GM19043 (cell line): Measurements from ENCODE around the gene C5orf58.

ENCODE experiments used
- ATAC-seq: cut with Tn5 transposase; IDR thresholded peaks from one replicate; pipeline ENCODE4 v1.9.1; 2021; ENCODE audit warnings: low read depth; ENCODE audit not compliant: unreplicated experiment

The C5orf58 gene, protein sequence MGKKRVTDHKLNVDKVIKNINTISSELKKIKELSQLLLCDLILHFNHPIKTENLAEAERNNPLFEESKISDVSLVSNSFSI

DNA sequence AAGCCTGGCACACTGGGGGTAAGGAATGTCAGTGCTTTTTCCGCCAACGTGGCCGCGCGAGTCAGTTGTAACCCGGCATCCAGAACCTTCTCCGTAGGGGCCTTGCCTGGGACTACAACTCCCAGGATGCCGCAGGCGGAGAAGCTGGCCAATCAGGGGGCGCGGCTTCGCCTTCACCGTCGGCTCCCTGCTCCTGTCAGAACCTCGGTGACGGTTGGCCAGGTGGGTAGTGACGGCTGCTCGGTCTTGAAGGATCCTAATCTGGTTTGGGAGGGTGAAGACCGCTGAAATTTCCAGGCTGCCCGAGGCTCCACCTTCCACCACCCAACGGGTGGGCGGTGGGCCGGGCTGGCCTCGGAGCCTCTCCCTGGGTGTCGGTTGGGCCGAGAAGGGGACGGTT is at the start of gene C5orf58:
Gene C5orf58 (plus strand): TSS at position 200 of the 400 bp plus-strand sequence. CDS start 1,992 bp downstream, outside the sequence.
- no peak for ATAC-seq

DNA sequence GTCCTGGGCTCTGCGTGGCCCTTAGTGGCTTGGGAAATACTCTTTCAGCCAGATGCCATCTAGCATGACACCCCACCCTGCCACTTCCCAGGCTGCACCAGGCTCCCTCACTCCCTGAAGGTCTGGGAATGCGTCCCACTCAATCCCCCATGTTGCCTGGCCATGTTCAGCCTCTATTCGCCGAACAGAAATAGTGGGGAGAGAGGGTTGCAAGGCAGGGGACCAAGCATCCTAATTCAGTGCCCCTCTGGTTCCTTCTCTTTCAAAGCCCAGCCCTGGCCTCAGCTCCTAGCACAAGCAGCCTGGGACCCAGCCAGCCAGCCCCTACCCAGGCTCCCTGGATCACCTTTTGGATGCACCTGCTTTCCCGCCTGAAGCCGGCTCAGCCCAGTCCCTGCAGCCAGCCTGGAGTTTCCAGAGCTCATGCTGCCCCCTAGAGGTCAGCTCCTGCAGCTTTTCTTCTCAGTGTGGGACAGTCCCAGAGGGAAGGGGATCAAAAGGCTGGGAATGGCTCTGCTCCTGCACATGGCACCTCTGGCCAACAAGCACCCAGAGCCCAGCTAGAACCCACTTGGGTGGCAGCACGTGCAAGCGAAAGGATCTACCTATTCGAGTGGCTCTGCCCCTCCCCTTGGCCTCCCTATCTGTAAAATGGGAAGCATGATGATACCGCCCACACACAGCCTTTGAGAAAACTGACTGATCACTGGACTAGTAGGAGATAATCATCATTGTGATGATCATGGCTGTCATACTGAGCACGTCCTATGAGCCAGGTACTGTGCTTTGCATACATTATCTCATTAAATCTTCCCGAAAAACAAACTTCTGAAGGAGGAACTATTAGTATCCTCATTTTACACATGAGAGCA is 48.7 kb upstream of the C5orf58 start:
- no peak for ATAC-seq

DNA sequence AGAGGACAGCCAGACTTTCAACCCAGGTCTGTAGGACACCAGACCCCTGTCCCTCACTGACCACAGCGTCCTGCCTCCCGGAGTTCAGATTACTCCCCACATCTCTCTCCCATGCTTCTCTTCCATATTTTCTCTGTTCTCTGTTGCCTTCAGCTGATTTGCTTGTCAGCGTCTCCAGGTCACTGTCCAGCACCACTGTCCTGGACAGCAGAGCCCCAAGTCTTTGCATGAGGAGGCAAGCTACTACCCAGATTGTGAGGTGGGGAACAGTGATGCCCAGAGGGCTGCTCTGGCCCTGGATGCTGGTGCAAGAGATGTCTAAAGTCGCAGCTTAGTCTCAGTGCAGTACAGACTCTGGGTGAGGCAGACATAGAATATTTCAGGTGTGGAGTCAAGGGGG is 48.0 kb upstream of the C5orf58 start:
- no peak for ATAC-seq

DNA sequence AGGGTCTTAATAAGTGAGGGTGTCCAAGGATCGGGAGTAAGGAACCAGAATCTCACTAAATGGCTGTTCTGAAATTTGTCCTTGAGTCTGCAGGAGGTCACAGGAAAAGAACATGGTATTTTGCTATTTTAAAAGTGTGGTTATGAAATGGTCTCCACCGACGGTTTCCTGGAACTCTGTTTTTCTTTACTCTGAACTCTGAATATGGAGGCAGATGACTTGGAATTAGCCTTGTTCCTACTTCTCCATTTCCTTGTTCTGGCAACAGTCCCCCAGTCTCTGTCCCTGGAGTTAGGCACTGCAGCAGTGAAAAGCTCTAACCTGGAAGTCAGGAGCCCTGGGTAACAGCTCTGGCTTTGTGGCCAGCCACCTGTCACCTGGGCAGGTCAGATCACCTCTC is 46.6 kb upstream of the C5orf58 start:
- no peak for ATAC-seq

DNA sequence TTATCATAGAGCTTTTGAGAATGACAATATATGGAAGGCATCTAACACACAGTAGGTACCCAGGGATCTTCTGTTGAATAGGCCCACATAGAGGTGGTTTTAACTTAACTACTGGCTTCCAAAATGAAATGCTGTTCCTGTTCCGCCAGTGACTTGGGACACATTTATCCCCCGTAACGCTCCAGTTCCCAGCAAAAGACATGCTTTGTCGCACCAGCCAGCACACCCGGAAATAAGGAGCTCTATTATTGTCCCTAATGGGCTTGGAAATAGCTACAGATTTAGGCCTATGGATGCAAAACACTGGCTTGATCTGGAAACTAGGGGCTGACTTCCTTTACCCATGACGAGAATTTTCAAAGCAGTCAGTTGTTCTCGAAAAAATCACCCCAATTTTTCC is 45.9 kb upstream of the C5orf58 start:
- ATAC-seq: no peak

DNA sequence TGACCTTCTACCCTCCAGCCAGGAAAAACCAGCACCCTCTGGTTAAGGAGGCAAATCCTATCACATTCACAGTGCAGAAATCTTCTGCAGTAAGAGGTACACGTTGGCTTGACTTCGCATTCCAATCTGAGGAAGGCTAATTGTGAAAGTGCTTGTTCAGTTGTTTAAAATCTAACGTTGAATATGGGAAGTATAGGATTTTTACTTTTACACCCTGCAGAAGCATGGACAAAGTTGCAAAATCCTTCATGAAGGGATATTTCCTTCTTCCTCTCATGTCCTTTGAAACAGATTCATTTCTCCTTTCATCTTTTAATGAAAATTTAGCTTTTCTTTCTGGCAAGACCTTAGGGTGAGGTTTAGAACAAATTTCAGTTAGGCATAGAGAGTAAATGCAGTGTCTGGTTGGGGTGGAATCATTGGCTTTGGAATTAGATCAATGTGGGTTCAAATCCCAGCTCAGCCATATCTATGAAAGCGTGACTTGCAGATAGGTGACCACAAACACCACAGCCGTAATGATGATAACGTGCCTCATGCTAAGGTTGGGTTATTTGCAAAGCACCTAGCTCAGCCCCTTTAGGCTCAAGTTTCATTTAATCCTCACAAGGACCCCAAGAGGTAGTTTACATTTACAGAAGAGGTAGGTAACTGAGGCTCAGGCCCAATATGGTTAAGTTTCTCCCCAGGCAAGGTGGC is 42.2 kb upstream of the C5orf58 start:
- no peak for ATAC-seq

DNA sequence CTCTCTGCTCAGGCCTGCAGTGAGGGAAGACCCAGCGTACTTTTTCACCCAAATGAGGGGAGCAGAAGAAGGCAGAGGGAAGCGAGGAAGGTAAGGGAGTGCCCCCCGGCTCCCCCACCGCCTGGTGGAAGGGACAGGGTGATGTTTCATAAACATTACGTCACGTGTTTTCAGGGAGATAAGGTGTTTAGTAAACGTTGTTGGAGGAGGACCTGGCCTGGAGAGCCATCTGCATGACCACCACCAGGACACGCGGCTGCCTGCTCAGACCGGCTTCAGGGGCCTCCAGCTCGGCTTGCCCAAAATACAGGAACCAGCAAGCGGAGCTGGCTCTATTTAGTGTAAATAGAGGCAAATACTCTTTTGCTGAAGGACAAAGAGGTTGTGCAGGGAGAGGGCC is 40.0 kb upstream of the C5orf58 start:
- ATAC-seq: no peak

DNA sequence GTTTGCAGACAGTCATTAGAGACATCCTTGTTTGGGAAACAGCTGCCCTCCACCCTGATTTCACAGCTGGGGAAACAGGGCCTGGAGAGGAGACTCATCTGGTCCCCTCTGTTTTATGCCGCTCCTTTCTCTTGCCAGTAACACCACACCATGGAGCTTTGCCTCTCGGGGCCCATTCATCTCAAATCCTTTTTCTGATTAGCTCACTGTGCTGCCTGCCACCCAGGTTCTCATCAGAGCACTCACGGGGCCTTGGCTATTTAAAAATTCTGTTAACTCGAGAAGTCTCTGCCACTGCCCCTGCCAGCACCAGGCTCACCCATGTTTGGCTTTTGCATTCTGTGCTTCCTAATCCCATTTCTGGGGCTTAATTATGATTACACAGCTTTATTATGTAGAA is 36.8 kb upstream of the C5orf58 start:
- ATAC-seq: no peak

DNA sequence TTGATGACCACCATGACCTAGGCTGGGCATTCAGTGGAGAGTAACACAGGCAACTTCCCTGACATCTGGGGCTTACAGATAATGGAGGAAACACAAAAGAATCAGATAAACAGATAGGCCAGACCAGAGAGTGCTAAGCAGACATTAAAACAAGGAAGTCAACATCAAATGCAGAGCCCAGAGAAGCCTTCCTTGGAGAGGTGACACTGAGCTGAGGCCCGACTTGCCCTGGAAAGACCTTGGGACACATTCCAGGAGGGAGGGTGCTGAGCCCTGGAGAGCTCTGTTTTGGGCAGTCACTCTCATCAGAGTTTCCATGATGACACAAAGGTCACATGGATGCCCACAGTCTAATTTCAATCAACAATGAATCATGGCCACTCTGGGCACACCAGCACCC is 31.9 kb upstream of the C5orf58 start:
- ATAC-seq: no peak

DNA sequence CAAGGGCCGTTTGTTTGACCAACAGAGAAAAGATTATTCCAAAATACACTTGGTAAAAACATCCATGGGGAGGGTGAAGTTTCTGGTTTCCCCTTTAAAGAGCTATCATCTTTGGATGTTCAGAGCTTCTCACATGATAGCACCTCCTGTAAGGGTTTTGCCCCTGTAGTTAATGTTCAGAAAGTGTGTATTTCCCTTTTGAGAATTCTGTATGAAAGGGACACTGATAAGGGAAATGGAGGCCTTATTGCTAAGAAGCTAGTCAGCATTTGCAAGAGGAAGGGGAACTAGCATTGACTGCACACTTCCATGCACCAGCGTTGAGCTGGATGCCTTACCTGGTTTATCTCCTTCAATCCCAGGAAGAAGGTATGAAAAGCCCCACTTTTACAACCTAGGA is 31.5 kb upstream of the C5orf58 start:
- ATAC-seq: no peak

DNA sequence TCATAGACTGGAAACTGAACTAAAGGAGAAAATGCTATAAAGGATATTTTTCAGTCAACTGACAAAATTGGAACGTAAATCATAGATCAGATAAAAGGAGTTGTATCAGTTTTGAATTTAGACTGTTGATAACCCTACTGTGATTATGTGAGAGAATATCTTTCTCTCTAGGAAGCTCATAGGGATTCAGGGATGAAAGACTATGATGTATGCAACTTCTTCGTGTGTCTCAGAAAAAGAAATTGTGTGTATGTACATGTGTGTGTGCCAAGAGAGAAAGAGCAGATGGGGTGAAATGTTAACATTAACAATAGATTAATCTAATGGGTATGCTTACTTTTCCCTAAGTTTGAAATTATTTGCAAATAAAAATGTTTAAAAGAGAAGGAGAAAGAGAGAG is 30.7 kb upstream of the C5orf58 start:
- no peak for ATAC-seq

DNA sequence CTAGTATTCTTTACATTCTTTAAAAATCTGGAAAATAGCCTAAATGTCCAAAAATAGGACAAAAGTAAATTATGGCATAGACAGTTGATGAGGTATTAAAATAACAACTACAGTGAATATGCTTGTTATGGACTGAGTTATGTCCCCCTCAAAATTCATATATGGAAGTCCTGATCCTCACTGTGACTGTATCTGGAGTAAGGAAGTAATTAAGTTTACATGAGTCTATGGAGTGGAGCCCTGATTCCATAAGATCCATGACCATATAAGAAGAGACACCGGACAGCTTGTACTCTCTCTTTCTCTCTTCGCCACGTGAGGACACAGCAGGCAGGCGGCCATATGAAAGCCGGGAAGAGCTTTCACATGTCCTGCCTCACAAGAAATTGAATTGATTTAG is 28.6 kb upstream of the C5orf58 start:
- ATAC-seq: no peak

DNA sequence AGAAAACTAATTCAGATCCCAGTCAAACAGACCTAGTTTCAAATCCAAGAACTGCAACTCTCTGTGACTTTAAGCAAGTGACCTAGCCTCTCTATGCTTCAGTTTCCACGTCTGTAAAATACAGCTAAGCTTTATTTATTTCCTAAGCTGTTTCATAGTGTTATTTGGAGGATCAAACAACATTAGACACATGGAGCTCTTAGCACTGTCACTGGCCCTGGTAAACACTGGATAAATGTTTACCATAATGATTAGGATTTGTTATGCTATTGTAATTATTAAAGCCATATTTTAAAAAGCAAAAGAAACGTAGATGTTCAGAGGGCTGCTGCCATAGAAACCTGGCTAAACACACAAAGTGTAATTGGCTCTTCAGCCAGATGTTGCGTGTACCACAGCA is 26.6 kb upstream of the C5orf58 start:
- ATAC-seq: no peak

DNA sequence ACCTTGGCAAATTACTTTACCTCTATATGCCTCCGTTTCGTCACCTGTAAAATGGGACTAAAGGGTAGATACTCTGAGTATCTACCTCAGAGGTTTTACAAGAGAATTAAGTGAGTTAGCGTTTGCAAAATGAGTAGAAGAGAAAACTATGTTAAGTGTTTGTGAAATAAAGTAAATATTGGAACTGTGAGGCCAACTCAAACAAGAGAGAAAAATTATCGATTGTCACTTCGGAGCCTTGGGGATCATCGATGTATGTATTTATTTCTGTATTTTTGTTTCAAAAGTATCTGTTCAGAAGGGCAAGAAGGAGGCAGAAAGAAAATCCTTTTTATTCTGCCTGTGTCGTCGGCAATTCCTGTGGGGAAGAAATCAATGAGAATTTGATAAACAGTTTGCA is 25.8 kb upstream of the C5orf58 start:
- no peak for ATAC-seq

DNA sequence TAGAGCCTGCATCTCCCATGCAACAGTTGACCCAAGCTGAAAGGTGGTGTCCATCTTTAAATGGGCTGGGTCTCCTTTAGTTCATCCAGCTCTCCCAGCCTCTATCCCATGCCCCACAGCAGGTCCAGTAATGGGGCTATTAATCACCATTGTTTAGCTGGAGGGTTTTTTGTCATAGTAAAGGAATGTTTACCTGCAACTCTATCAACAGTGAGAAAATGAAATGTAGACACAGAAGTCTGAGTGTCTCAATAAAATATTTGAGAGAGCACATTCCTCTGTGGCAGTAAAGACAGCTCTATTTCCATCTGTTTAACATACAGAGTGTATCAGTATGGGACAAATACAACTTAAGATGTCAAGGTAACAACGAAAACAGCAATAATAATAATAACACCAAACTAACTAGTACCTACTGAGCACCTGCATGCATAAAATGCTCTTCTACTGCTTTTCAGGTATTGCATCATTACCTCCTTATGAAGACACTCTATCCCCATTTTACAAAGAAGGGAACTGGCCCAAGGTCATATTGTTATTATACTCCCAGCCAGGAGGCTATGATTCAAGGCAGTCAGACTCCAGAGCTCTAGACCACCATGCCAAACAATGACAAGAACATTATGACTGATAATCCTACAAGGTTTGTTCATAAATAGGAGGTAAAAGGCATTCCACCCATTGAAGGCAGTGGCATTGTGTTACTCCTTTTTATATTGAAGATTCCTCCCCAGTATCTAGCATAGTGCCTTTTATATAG is 21.0 kb upstream of the C5orf58 start:
- no peak for ATAC-seq

DNA sequence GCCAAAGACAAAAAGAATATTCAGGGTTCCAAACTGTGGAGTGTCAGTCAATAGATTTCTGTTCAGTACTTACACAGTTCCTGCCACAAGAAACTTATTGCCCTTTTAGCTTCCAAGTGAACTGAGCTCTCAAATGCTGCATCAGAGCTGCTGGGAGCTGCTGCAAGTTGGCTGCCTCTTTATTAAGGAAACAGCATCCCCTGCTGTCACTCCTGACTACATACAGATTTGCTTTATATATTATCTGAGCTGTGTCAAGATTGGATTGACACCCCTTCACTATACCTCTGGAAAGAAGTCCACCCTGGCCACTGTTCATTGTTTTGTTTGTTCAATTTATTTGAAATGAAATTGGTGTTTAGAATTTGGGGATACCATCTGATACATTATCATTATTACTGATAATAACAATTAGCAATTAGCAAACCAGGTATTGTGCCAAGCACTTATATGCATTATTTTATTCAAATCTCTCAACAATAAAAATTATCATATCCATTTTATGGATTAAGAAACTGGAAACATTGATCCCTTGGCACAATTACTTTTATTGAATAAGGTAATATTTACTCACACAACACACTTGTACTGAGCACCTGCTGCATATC is 16.4 kb upstream of the C5orf58 start:
- ATAC-seq: no peak

DNA sequence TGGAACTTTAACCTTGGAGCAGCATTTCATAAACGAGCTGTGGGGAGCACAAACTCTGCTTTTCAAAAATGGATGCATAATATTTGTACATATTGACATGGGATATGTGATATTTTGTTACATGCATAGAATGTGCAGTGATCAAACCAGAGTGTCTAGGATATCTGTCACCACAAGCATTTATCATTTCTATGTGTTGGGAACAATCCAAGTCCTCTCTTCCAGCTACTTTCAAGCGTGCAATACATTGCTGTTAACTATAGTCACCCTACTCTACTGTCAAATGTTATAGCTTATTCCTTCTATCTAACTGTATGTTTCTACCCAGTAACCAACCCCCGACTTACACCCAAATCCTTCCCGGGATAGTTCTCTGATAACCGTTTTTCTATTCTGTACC is 15.0 kb upstream of the C5orf58 start:
- ATAC-seq: no peak

DNA sequence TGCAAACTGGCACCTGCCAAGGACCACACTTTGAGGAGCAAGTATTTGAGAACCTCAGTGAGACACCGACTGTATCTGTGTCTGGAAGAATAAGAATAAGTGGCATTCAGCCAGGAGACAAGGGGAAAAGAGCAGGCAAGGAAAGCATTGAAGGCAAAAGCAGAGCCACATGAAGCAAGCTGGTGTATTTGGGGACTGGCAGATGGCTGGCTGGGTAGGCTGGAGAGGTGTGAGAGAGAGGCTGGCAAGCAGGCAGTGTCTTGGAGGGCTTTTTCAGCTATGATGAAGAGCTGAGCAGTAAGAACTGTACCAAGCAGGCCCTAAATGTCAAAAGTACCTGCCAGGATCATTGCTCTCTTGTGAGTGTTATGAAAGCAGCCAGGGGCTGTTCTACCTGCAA is 14.1 kb upstream of the C5orf58 start:
- ATAC-seq: no peak

DNA sequence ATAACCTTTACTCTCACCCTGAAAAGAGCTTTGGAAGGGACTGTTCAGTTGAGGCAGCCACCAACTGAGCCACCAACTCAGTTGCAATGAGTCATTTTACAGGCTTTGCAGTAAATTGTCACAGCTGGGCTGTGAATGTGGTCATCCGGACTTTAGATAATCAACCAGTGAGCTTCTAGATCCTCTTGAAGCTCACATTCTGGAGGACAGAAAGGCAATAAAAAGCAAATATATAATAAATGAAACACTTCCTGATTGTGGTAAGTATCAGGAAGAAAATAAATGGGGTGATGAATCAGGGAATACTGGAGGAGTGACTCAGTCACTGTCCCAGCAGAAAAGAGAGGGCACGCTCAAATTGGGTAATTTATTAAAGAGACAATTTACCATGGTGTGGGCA is 13.2 kb upstream of the C5orf58 start:
- ATAC-seq: no peak

DNA sequence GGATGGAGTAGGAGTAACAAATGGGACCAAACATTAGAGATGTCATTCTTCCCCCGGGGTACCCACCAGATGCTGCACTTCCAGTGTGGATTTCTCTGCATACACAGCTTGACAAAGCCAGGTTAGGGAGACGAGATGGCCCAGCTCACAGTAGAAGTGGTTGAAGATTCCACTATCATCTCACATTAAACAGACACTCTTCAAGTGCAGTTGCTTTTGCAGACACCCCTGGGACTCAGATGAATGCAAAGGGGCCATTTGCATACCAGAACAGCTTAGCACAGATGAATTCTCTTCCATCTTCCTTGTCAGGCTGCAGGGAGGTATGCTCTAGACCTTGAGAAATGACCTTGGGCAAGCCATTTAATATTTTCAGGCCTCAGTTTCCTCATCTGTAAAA is 12.6 kb upstream of the C5orf58 start:
- ATAC-seq: no peak

DNA sequence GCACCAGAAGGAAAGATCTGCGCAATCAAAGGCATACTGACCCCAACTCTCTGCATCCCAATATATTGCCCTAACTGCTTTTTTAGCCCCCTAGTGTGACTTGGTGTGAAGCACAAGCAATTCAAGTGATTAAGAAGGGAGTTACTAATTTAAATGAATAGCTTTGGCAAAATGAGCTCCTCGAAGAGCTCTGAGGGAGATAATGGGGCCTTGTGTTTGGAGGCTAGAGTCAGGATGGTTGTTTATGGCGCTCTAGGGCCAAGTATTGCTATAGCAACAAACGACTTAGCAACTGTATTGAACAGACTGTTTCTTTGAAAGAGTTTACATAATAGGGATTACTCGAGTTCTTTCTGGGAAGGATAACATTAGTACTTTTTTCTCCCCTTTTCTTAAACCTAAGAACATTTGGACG is 11.5 kb upstream of the C5orf58 start:
- no peak for ATAC-seq
